NT2/D1 (cell line): ENCODE data around the gene GPR3.

Source experiments
- DNase-seq: peaks from one replicate; pipeline ENCODE4 v3.0.0-alpha.2; 2011; ENCODE audit warnings: low read depth, low spot score
- H3K27me3 ChIP-seq: 2 replicates; pipeline ENCODE4 v1.6.0; 2011; ENCODE audit warnings: mild to moderate bottlenecking; ENCODE audit not compliant: insufficient read length, insufficient read depth
- H3K36me3 ChIP-seq: 2 replicates; pipeline ENCODE4 v1.6.1; 2011; ENCODE audit warnings: mild to moderate bottlenecking, low read length, mixed read lengths; ENCODE audit not compliant: insufficient read depth, insufficient read length
- H3K4me1 ChIP-seq: 2 replicates; pipeline ENCODE4 v1.5.1; 2011; ENCODE audit not compliant: insufficient read depth, insufficient read length
- H3K4me3 ChIP-seq: 2 replicates; pipeline ENCODE4 v1.5.1; 2011; ENCODE audit warnings: low read depth; ENCODE audit not compliant: insufficient read length
- H3K9ac ChIP-seq: 2 replicates; pipeline ENCODE4 v1.6.0; 2011; ENCODE audit warnings: low read depth; ENCODE audit not compliant: insufficient read length
- H3K9me3 ChIP-seq: 2 replicates; pipeline ENCODE4 v1.5.1; 2011; ENCODE audit warnings: mild to moderate bottlenecking, low read length; ENCODE audit not compliant: insufficient read depth
- SUZ12 ChIP-seq: IDR thresholded peaks from 2 replicates; pipeline ENCODE4 v1.6.1; 2011; ENCODE audit not compliant: insufficient read length, insufficient read depth; ENCODE audit errors: extremely low read depth
- YY1 ChIP-seq: IDR thresholded peaks from 2 replicates; pipeline ENCODE4 v1.6.1; 2011; ENCODE audit not compliant: insufficient read length, insufficient read depth
- ZNF274 ChIP-seq: IDR thresholded peaks from 2 replicates; pipeline ENCODE4 v1.6.1; 2011; ENCODE audit warnings: mild to moderate bottlenecking, low read depth, low read length

GPR3 gene

DNA sequence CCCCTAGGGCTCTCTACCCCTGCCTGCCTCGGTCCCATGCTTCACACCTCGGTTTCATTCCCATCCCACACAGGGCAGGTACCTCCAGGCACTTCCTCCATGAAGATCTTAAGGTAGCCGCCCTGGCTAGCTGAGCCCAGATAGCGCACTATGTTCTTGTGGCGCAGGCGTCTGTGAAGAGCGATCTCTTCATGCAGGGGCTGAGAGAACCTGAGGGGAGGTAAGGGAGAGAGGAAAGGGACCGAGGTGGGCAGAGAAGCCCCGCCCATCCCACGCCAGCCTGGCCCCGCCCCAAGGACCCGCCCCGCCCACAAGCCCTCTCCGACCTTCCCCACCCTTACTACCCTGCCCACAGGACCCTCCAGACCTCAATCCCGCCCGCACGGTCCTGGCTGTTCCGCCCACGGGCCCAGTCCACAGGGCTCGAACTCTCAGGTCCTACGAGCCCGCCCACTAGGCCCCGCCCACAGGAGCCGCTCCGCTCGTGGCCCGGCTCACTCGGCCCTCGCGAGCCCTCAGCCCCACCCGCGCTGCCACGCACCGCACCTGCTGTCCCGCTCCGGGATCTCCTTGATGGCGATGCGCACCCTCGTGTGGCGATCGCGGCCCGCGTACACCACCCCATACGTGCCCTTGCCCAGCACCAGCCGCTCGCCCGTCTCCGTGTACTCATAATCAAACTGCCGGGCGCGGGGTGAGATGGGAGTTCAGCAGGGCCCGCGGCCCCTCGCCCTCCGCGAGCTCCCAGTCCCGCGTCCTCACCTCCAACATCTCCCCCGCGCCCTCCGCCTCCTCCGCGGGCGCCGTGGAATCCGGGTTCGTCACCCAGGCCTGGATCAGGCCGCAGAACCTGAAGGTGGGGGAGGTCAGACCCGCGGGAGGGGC is 32.0 kb upstream of the GPR3 start:
- TF ChIP-seq ZNF274: no peak
- TF ChIP-seq YY1: no peak
- TF ChIP-seq SUZ12: no peak
- Histone ChIP-seq H3K27me3 (peaks cover 20% of the 10 kb centered on the region), H3K9ac (no peak overlapping the region), H3K4me1 (peaks cover 34% of the 10 kb centered on the region), H3K36me3 (peaks cover 60% of the 10 kb centered on the region), H3K4me3 (no peak overlapping the region), H3K9me3 (no peaks in the 10 kb centered on the region)
- DNase-seq: no peak

DNA sequence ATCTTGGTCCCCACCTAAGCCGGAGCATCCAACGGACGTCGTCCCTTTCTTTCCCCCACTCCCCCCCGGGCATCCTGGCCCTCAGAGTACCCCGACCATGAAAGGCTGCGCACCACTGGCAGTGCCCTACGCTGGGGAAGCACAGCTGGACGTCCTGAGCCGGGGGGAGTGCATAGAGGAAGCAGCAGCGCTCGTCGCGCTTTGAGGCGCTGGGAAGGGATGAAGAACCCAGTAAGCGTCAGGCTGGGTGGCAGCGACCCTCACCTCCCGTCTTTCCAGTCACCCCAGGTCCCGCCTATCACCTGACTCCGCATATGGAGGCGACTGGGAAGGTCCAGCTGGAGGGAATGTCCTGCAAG is 31.4 kb upstream of the GPR3 start:
- H3K9me3 ChIP-seq: no peaks in the 10 kb centered on the region
- peaks cover 54% of the 10 kb centered on the region for H3K36me3 ChIP-seq
- no peak overlapping the region for H3K9ac ChIP-seq
- H3K4me3 ChIP-seq: no peak overlapping the region
- peaks cover 20% of the 10 kb centered on the region for H3K27me3 ChIP-seq
- no peak for DNase-seq
- peaks cover 34% of the 10 kb centered on the region for H3K4me1 ChIP-seq
- no peak for TF ChIP-seq ZNF274
- TF ChIP-seq YY1: no peak
- no peak for TF ChIP-seq SUZ12

DNA sequence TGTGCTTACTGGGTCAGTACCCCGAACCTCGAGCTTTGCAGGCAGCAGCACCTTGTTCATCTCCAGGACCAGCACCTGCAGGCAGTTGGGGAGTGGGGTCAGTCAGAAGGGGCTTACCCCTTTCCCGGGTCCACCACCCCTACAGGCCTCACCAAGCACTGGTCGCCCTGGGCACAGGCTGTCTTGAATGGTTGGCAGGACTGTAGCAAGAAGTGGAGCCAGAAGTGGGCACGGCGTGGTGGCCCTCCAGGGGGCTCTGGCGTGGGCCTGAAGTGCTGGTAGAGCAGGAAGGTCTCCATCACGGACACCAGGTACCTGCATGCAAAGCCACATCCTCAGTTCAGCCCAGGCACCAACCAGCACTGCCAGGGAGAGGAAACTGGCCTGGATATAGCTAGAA is 30.9 kb upstream of the GPR3 start:
- Histone ChIP-seq H3K4me3 (no peak overlapping the region), H3K9me3 (no peaks in the 10 kb centered on the region), H3K27me3 (peaks cover 20% of the 10 kb centered on the region), H3K9ac (no peak overlapping the region), H3K4me1 (peaks cover 34% of the 10 kb centered on the region), H3K36me3 (peaks cover 49% of the 10 kb centered on the region)
- TF ChIP-seq YY1: no peak
- TF ChIP-seq ZNF274: no peak
- no peak for TF ChIP-seq SUZ12
- no peak for DNase-seq

DNA sequence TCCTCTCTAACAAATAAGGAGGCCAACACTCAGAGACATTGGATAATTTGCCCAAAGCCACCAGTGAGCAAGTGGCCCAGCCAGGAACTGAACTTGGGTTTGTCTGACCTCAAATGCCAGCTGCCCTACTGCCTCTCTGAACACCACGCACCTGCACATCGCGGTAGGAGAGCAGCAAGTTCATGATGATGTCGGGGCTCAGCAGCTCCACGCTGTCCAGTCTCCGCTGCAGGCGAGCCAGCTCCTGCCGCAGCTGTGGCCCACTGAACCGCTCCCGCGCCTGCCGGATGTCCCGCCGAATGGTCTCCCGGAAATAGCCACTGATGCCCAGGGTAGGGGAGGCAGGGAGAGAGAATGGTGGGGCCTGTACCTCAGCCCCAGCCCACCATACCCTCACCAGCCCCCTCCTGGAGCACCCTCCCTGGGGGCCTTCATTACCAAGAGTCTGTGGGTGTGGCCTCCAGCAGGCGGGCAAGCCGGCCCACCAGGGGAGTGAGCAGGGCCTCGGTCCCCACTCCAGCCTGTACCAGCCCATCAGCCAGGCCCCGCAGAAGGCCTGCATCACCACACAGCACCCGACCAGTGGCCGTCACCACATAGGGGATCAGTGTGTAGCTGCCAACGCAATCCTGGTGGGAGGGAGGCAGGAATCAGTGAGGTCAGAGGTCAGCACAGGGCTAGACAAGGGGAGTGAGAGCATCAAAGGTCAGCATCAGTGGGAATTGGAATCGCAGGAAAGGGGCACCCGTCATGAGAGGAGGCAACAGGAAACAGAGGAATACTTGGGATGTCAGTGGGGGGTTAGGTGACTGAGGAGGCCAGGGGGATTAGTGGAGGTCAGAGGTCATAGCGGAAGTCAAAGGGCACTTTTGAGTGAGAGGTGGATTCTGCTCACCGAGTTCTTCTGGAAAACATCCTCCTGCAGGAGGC is 28.4 kb upstream of the GPR3 start:
- H3K27me3 ChIP-seq: peaks cover 5% of the 10 kb centered on the region
- no peak for DNase-seq
- H3K4me3 ChIP-seq: no peak overlapping the region
- TF ChIP-seq ZNF274: no peak
- no peak for TF ChIP-seq SUZ12
- TF ChIP-seq YY1: no peak
- peaks cover 35% of the 10 kb centered on the region for H3K36me3 ChIP-seq
- H3K9ac ChIP-seq: no peak overlapping the region
- H3K4me1 ChIP-seq: peaks cover 29% of the 10 kb centered on the region
- H3K9me3 ChIP-seq: no peaks in the 10 kb centered on the region

DNA sequence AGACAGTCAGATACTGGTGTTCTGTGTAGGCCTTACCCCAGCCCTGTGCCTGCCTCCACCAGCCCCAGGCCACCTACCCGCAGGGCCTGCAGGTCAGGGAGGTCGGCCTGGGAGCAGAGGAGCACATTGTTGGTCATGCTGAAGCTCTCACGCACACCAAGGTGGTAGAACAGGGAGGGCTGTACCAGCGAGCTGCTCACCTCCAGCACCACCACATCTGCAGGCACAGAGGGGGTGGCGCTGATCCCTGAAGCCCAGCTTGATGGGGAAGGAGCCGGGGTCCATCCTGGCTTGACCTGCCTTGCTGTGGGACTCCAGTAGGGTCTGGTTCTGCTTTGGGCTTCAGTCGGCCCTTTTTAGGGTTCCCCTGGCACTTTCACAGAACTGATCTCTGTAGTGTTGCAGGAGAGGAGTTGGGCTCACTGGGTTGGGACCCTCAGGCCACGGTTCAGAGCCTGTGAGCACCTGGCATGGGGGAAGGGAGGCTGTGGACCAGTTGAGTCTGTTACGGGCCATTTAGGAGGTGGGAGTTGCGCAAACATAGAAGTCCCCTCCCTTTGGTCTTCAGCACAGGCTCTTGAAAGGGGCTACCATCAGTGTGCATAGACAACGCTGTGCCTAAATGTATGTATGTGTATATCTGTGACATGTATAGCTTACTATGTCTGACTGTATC is 27.6 kb upstream of the GPR3 start:
- Histone ChIP-seq H3K4me3 (no peak overlapping the region), H3K27me3 (no peaks in the 10 kb centered on the region), H3K36me3 (peaks cover 27% of the 10 kb centered on the region), H3K9me3 (no peaks in the 10 kb centered on the region), H3K9ac (peak overlapping the region; percentile 12), H3K4me1 (peaks cover 28% of the 10 kb centered on the region)
- DNase-seq: no peak
- no peak for TF ChIP-seq ZNF274
- TF ChIP-seq SUZ12: no peak
- no peak for TF ChIP-seq YY1

DNA sequence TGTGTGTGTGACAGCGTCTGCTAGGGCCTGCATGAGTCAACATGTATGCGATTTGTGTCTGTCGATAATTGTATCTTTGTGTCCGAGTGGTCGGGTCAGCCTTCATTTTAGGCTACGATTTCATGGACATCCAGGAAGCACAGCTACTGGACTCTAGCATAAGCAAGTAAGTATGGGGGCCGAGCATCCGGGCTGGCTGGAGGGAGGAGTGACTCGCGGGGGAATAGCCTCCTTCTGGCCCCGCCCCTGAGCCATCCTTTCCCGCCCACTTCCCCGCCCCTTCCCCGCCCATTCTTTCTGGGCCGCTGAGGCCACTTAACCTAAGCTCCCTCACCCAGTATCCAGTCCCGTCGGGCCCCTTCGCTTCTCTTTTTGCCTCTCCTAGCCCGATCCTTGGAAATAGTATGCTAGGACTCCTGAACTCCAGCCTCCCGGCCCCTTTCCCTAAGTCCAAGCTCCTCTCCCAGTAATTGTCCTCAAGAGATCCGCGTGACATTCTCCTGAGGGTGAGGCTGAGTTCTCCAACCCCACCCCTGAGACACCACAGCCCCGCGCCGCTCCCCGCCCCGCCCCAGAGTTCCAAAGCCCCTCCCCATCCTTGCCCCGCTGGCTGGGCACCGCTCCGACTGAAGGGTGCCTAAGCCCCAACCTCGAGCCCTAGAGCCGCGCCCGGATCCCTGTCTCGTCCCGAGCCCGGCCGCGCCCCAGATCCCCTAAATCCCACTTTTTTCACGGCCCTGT is 26.9 kb upstream of the GPR3 start:
- no peaks in the 10 kb centered on the region for H3K9me3 ChIP-seq
- no peaks in the 10 kb centered on the region for H3K27me3 ChIP-seq
- peak overlapping the region; percentile 69 for H3K4me3 ChIP-seq
- H3K9ac ChIP-seq: peak overlapping the region; percentile 85
- peaks cover 24% of the 10 kb centered on the region for H3K4me1 ChIP-seq
- TF ChIP-seq ZNF274 (no peak), YY1 (no peak), SUZ12 (no peak)
- DNase-seq: peak; percentile 87
- H3K36me3 ChIP-seq: peaks cover 24% of the 10 kb centered on the region

DNA sequence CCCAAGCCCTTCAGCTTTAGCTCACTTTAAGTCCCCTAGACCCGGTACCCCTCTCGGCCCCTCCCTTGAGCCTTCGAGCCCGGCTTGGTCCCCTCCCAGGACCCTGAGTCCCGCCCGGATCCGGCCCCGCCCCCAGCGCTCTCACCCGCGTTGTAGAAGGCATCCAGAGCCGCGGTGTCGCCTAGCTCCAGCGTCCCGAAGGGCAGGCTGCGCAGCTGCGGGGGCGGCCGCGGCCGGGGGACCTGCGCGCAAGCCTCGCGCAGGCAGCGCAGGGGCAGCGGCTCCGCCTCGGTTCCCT is 26.4 kb upstream of the GPR3 start:
- Histone ChIP-seq H3K9ac (peak overlapping the region; percentile 85), H3K27me3 (no peaks in the 10 kb centered on the region), H3K4me3 (peak overlapping the region; percentile 69), H3K9me3 (no peaks in the 10 kb centered on the region), H3K36me3 (peaks cover 21% of the 10 kb centered on the region), H3K4me1 (peaks cover 24% of the 10 kb centered on the region)
- no peak for TF ChIP-seq SUZ12
- TF ChIP-seq YY1: no peak
- TF ChIP-seq ZNF274: no peak
- peak; percentile 66 for DNase-seq
